ENCODE results near the gene ASPHD2.

Gene ASPHD2

GRCh38 chr22:26484360-26484706 is 55.3 kb downstream of the ASPHD2 start:
- no peaks in the 10 kb centered on the region for H4K20me1 ChIP-seq (ENCODE audit: insufficient read depth, low read length)
- H3K4me3 ChIP-seq (ENCODE audit: low read depth in 1 of 2, low read length in 2 of 2) = peak overlapping the region; percentile 46 to 91
- ATAC-seq (ENCODE audit: insufficient read depth, low read depth) = no peak

GRCh38 chr22:26485013-26485412 is 56.0 kb downstream of the ASPHD2 start:
- Histone ChIP-seq H3K9ac (ENCODE audit: low read depth, low read length) (peak overlapping the region; percentile 80), H3K36me3 (ENCODE audit: insufficient read depth, low read length) (peaks cover 48% of the 10 kb centered on the region), H3K27ac (ENCODE audit: low read length) (peak overlapping the region; percentile 30), H3K27me3 (ENCODE audit: insufficient read depth, low read length, poor library complexity) (no peaks in the 10 kb centered on the region), H3K79me2 (ENCODE audit: insufficient read depth, low read length) (peaks cover 65% of the 10 kb centered on the region), H4K20me1 (ENCODE audit: insufficient read depth, low read length) (no peaks in the 10 kb centered on the region), H2AFZ (ENCODE audit: low read depth, low read length) (no peak overlapping the region), H3K4me2 (ENCODE audit: insufficient read depth, low read length) (peak overlapping the region; percentile 90), H3K4me1 (ENCODE audit: insufficient read depth, low read length) (peaks cover 88% of the 10 kb centered on the region), H3K4me3 (ENCODE audit: low read depth in 1 of 2, low read length in 2 of 2) (peak overlapping the region; percentile 46 to 91; a peak in 3 of 4 replicates), H3K9me3 (ENCODE audit: insufficient read depth, low read length, severe bottlenecking) (no peaks in the 10 kb centered on the region)
- ATAC-seq (ENCODE audit: insufficient read depth, low read depth) (no peak), DNase-seq (no peak)
- TF ChIP-seq EZH2 (IDR thresholded peaks at IDR 0.05; ENCODE audit: borderline replicate concordance, low read depth, low read length, severe bottlenecking) (no peak), CTCF (IDR thresholded peaks at IDR 0.05; ENCODE audit: borderline replicate concordance, extremely low read depth, low read length, poor library complexity, severe bottlenecking) (no peak)

More at GRCh38 chr22:26484360-26484706, 55.3 kb downstream of the ASPHD2 start:
- Histone ChIP-seq H3K4me1 (ENCODE audit: insufficient read depth, low read length) (peaks cover 91% of the 10 kb centered on the region), H3K9me3 (ENCODE audit: insufficient read depth, low read length, severe bottlenecking) (no peaks in the 10 kb centered on the region), H3K36me3 (ENCODE audit: insufficient read depth, low read length) (peaks cover 41% of the 10 kb centered on the region), H3K79me2 (ENCODE audit: insufficient read depth, low read length) (peaks cover 71% of the 10 kb centered on the region), H3K9ac (ENCODE audit: low read depth, low read length) (peak overlapping the region; percentile 80), H2AFZ (ENCODE audit: low read depth, low read length) (peak overlapping the region; percentile 83), H3K27ac (ENCODE audit: low read length) (peak overlapping the region; percentile 85), H3K27me3 (ENCODE audit: insufficient read depth, low read length, poor library complexity) (no peaks in the 10 kb centered on the region), H3K4me2 (ENCODE audit: insufficient read depth, low read length) (peak overlapping the region; percentile 90)
- DNase-seq = no peak
- TF ChIP-seq CTCF (IDR thresholded peaks at IDR 0.05; ENCODE audit: borderline replicate concordance, extremely low read depth, low read length, poor library complexity, severe bottlenecking) (no peak), EZH2 (IDR thresholded peaks at IDR 0.05; ENCODE audit: borderline replicate concordance, low read depth, low read length, severe bottlenecking) (no peak)

- Histone ChIP-seq H3K27me3 (ENCODE audit: insufficient read depth, low read length, poor library complexity) (no peaks in the 10 kb centered on the region), H3K4me1 (ENCODE audit: insufficient read depth, low read length) (peaks cover 79% of the 10 kb centered on the region), H3K27ac (ENCODE audit: low read length) (peak overlapping the region; percentile 32), H3K79me2 (ENCODE audit: insufficient read depth, low read length) (peaks cover 56% of the 10 kb centered on the region), H3K4me2 (ENCODE audit: insufficient read depth, low read length) (peak overlapping the region; percentile 90), H3K9ac (ENCODE audit: low read depth, low read length) (peak overlapping the region; percentile 9; the same call in 1 of the 2 replicates), H3K36me3 (ENCODE audit: insufficient read depth, low read length) (peaks cover 51% of the 10 kb centered on the region), H2AFZ (ENCODE audit: low read depth, low read length) (no peak overlapping the region), H3K4me3 (ENCODE audit: low read depth in 1 of 2, low read length in 2 of 2) (peak overlapping the region in 1 of 2 experiments; percentile 18; a peak in 1 of 4 replicates), H3K9me3 (ENCODE audit: insufficient read depth, low read length, severe bottlenecking) (no peaks in the 10 kb centered on the region), H4K20me1 (ENCODE audit: insufficient read depth, low read length) (no peaks in the 10 kb centered on the region)
- no peak for TF ChIP-seq EZH2 (IDR thresholded peaks at IDR 0.05; ENCODE audit: borderline replicate concordance, low read depth, low read length, severe bottlenecking)
- no peak for TF ChIP-seq CTCF (IDR thresholded peaks at IDR 0.05; ENCODE audit: borderline replicate concordance, extremely low read depth, low read length, poor library complexity, severe bottlenecking)
- ATAC-seq (ENCODE audit: insufficient read depth, low read depth) (no peak), DNase-seq (no peak)
Observed at GRCh38 chr22:26485806-26486390, 56.8 kb downstream of the ASPHD2 start.
